KBM-7 (cell line): ENCODE data around the gene HKDC1.
"Not testable (repeated sequence)": the region's sequence is repeated elsewhere in the genome, so short reads cannot be mapped to it uniquely, and the experiment has no call there.

Experiments used
- DNase-seq: peaks from one replicate; pipeline ENCODE4 v3.0.0-alpha.2; 2015
- in situ Hi-C: fragments of 300-500 bp; cut with MboI; formaldehyde crosslinking; loops from 2 replicates; pipeline ENCODE4 v1.14.3; 2020; ENCODE audit warnings: low sequenced_read_pairs, low pct_unique_long_range_greater_than_20kb, mixed read lengths

The HKDC1 gene

GRCh38 chr10:69237528-69238159 lies 17.5 kb downstream of the HKDC1 start:
- in situ Hi-C loops = loop anchor here (25.0 kb wide), 1 partner anchor 275 kb away; no protein-coding TSS in a partner anchor
- peak; percentile 86 for DNase-seq

- DNase-seq = no peak
- in situ Hi-C loops = loop anchor here (25.0 kb wide), 1 partner anchor 273 kb away; no protein-coding TSS in a partner anchor
Measured at GRCh38 chr10:69239136-69239535, 19.0 kb downstream of the HKDC1 start.

GRCh38 chr10:69239816-69240434 lies 19.8 kb downstream of the HKDC1 start:
- DNase-seq = no peak
- in situ Hi-C loops = loop anchor here (25.0 kb wide), 1 partner anchor 272 kb away; no protein-coding TSS in a partner anchor

- in situ Hi-C loops = loop anchor here (25.0 kb wide), 1 partner anchor 272 kb away; no protein-coding TSS in a partner anchor
- DNase-seq = no peak
Measured at GRCh38 chr10:69240455-69240854, 20.3 kb downstream of the HKDC1 start.

GRCh38 chr10:69241575-69241974 lies 21.4 kb downstream of the HKDC1 start:
- no peak for DNase-seq
- in situ Hi-C loops = loop anchor here (25.0 kb wide), 1 partner anchor 271 kb away; no protein-coding TSS in a partner anchor

GRCh38 chr10:69242040-69242851 lies 22.1 kb downstream of the HKDC1 start:
- no peak for DNase-seq
- in situ Hi-C loops = loop anchor here (25.0 kb wide), 1 partner anchor 270 kb away; no protein-coding TSS in a partner anchor

GRCh38 chr10:69242852-69243212 lies 22.7 kb downstream of the HKDC1 start:
- no peak for DNase-seq
- in situ Hi-C loops = loop anchor here (25.0 kb wide), 1 partner anchor 269 kb away; no protein-coding TSS in a partner anchor

- DNase-seq = no peak
- in situ Hi-C loops = loop anchor here (25.0 kb wide), 1 partner anchor 268 kb away; no protein-coding TSS in a partner anchor
Measured at GRCh38 chr10:69243817-69244216, 23.7 kb downstream of the HKDC1 start.

GRCh38 chr10:69246036-69246435 lies 25.9 kb downstream of the HKDC1 start:
- in situ Hi-C loops = loop anchor here (5.0 to 25.0 kb wide), 2 partner anchors 136 to 266 kb away; no protein-coding TSS in a partner anchor
- no peak for DNase-seq

GRCh38 chr10:69246581-69247312 lies 26.6 kb downstream of the HKDC1 start:
- in situ Hi-C loops = loop anchor here (5.0 to 25.0 kb wide), 2 partner anchors 136 to 266 kb away; no protein-coding TSS in a partner anchor
- DNase-seq = no peak

GRCh38 chr10:69247313-69247710 lies 27.2 kb downstream of the HKDC1 start:
- in situ Hi-C loops = loop anchor here (5.0 to 25.0 kb wide), 2 partner anchors 135 to 265 kb away; no protein-coding TSS in a partner anchor
- no peak for DNase-seq

- in situ Hi-C loops = loop anchor here (5.0 to 25.0 kb wide), 2 partner anchors 134 to 264 kb away; no protein-coding TSS in a partner anchor
- no peak for DNase-seq
Measured at GRCh38 chr10:69248117-69248730, 28.1 kb downstream of the HKDC1 start.

GRCh38 chr10:69250041-69250440 lies 29.9 kb downstream of the HKDC1 start:
- DNase-seq = no peak
- in situ Hi-C loops = no loop called here

- DNase-seq, in situ Hi-C loops: not testable (repeated sequence)
Measured at GRCh38 chr10:69251417-69251816, 31.3 kb downstream of the HKDC1 start.

GRCh38 chr10:69253171-69253570 lies 33.0 kb downstream of the HKDC1 start:
- in situ Hi-C loops = no loop called here
- DNase-seq = no peak

GRCh38 chr10:69254877-69255276 lies 34.7 kb downstream of the HKDC1 start:
- in situ Hi-C loops = no loop called here
- DNase-seq = no peak

GRCh38 chr10:69259547-69260243 lies 39.6 kb downstream of the HKDC1 start:
- in situ Hi-C loops = no loop called here
- no peak for DNase-seq

- no peak for DNase-seq
- in situ Hi-C loops = no loop called here
Measured at GRCh38 chr10:69261184-69261583, 41.1 kb downstream of the HKDC1 start.
